H9 (cell line): ENCODE measurements around the gene AKT3. TPM values are rescaled to one million over a fixed set of nuclear protein-coding genes. Genes with fewer than 3 reads are reported as not detected.
A peak's percentile ranks its signal among the peaks of the same experiment; 100 is the strongest.

ENCODE experiments used
- DNase-seq: peaks from one replicate; pipeline ENCODE4 v3.0.0-alpha.2; 2017
- H2AFZ ChIP-seq: one replicate; pipeline ENCODE4 v1.6.1; 2013; ENCODE audit warnings: mild to moderate bottlenecking, low read length, control low read depth, moderate library complexity
- H2AK5ac ChIP-seq: 2 replicates; pipeline ENCODE4 v1.6.1; 2013; ENCODE audit warnings: low read length, control low read depth, mixed read lengths; ENCODE audit not compliant: insufficient read length
- H2BK120ac ChIP-seq: one replicate; pipeline ENCODE4 v1.6.1; 2013; ENCODE audit warnings: low read depth, mild to moderate bottlenecking, low read length, control low read depth, inconsistent platforms; ENCODE audit not compliant: poor library complexity, severe bottlenecking
- H2BK12ac ChIP-seq: 2 replicates; pipeline ENCODE4 v1.6.1; 2013; ENCODE audit warnings: low read length, control low read depth, mixed read lengths, low read depth; ENCODE audit not compliant: insufficient read length
- H2BK15ac ChIP-seq: 2 replicates; pipeline ENCODE4 v1.6.1; 2013; ENCODE audit warnings: low read depth, low read length, control low read depth
- H2BK20ac ChIP-seq: one replicate; pipeline ENCODE4 v1.6.1; 2013; ENCODE audit warnings: low read depth, mild to moderate bottlenecking, low read length, control low read depth, inconsistent platforms; ENCODE audit not compliant: poor library complexity, severe bottlenecking
- H2BK5ac ChIP-seq: 2 replicates; pipeline ENCODE4 v1.6.1; 2013; ENCODE audit warnings: low read length, control low read depth, mixed read lengths; ENCODE audit not compliant: insufficient read length
- H3K14ac ChIP-seq: 2 replicates; pipeline ENCODE4 v1.6.1; 2013; ENCODE audit warnings: low read length, control low read depth; ENCODE audit not compliant: insufficient read depth
- H3K18ac ChIP-seq: 2 replicates; pipeline ENCODE4 v1.6.1; 2013; ENCODE audit warnings: low read depth, mild to moderate bottlenecking, mixed read lengths, low read length, control low read depth; ENCODE audit not compliant: insufficient read length
- H3K23ac ChIP-seq: 2 replicates; pipeline ENCODE4 v1.6.1; 2013; ENCODE audit warnings: low read length, control low read depth, mixed read lengths, low read depth; ENCODE audit not compliant: insufficient read length
- H3K23me2 ChIP-seq: 2 replicates; pipeline ENCODE4 v1.6.1; 2013; ENCODE audit warnings: low read depth, mild to moderate bottlenecking, mixed read lengths, low read length, control low read depth; ENCODE audit not compliant: insufficient read length, poor library complexity, severe bottlenecking
- H3K27ac ChIP-seq: 2 replicates; pipeline ENCODE4 v1.5.1; 2013; ENCODE audit warnings: low read length, control low read depth, mixed read lengths, low read depth; ENCODE audit not compliant: insufficient read length
- H3K27me3 ChIP-seq: 2 replicates; pipeline ENCODE4 v1.6.1; 2013; ENCODE audit warnings: low read length, control low read depth, inconsistent platforms; ENCODE audit not compliant: insufficient read depth
- H3K4ac ChIP-seq: 2 replicates; pipeline ENCODE4 v1.6.1; 2013; ENCODE audit warnings: low read depth, mild to moderate bottlenecking, control low read depth, inconsistent platforms, low read length, moderate library complexity
- H3K4me1 ChIP-seq: 2 replicates; pipeline ENCODE4 v1.6.1; 2013; ENCODE audit warnings: low read length, control low read depth, inconsistent platforms; ENCODE audit not compliant: insufficient read depth
- H3K4me2 ChIP-seq: 2 replicates; pipeline ENCODE4 v1.6.1; 2013; ENCODE audit warnings: low read length, control low read depth, mixed read lengths; ENCODE audit not compliant: insufficient read length, insufficient read depth
- H3K56ac ChIP-seq: 2 replicates; pipeline ENCODE4 v1.6.1; 2013; ENCODE audit warnings: low read depth, mild to moderate bottlenecking, mixed read lengths, low read length, control low read depth; ENCODE audit not compliant: insufficient read length
- H3K79me1 ChIP-seq: 2 replicates; pipeline ENCODE4 v1.6.1; 2013; ENCODE audit warnings: low read depth, mild to moderate bottlenecking, moderate library complexity, low read length, control low read depth, inconsistent platforms; ENCODE audit not compliant: insufficient read depth, poor library complexity, severe bottlenecking
- H3K79me2 ChIP-seq: 2 replicates; pipeline ENCODE4 v1.6.1; 2013; ENCODE audit warnings: low read length, control low read depth, inconsistent platforms; ENCODE audit not compliant: insufficient read depth
- H3K9ac ChIP-seq: 2 replicates; pipeline ENCODE4 v1.6.1; 2013; ENCODE audit warnings: low read length, control low read depth, mixed read lengths; ENCODE audit not compliant: insufficient read length; ENCODE audit errors: extremely low read depth
- H3K9me3 ChIP-seq: one replicate; pipeline ENCODE4 v1.6.1; 2013; ENCODE audit warnings: low read depth, low read length, inconsistent platforms; ENCODE audit not compliant: control insufficient read depth
- H3T11ph ChIP-seq: one replicate; pipeline ENCODE4 v1.6.1; 2013; ENCODE audit warnings: mild to moderate bottlenecking, low read length, control low read depth, inconsistent platforms
- H4K20me1 ChIP-seq: one replicate; pipeline ENCODE4 v1.6.1; 2013; ENCODE audit not compliant: control insufficient read depth, insufficient read length, insufficient read depth
- H4K5ac ChIP-seq: 2 replicates; pipeline ENCODE4 v1.6.1; 2013; ENCODE audit warnings: low read depth, mild to moderate bottlenecking, mixed read lengths, low read length, control low read depth; ENCODE audit not compliant: insufficient read length
- H4K8ac ChIP-seq: replicated peaks from 2 replicates; pipeline ENCODE4 v1.6.1; 2013; ENCODE audit warnings: low read length, control low read depth, mixed read lengths, low read depth; ENCODE audit not compliant: insufficient read length
- H4K91ac ChIP-seq: 2 replicates; pipeline ENCODE4 v1.6.1; 2013; ENCODE audit warnings: low read depth, mild to moderate bottlenecking, moderate library complexity, mixed read lengths, low read length, control low read depth; ENCODE audit not compliant: insufficient read length
- H3K27ac Mint-ChIP-seq, 3 experiments: 2 replicates in 2 of 3; 3 replicates in 1 of 3; pipeline ENCODE4 v1.8.0; 2020 to 2021; ENCODE audit warnings: mixed read lengths in 3 of 3, mild to moderate bottlenecking in 1 of 3, moderate library complexity in 1 of 3
- H3K27me3 Mint-ChIP-seq: 2 replicates; pipeline ENCODE4 v1.8.0; 2021; ENCODE audit warnings: low read depth, mild to moderate bottlenecking, moderate library complexity, mixed read lengths
- H3K36me3 Mint-ChIP-seq, 3 experiments: 2 replicates in 2 of 3; 3 replicates in 1 of 3; pipeline ENCODE4 v1.8.0; 2020 to 2021; ENCODE audit warnings: low read depth in 3 of 3, mixed read lengths in 3 of 3; ENCODE audit not compliant: insufficient read depth in 1 of 3
- H3K4me1 Mint-ChIP-seq, 2 experiments: 2 replicates each; pipeline ENCODE4 v1.8.0; 2020; ENCODE audit warnings: mixed read lengths in 2 of 2
- H3K4me3 Mint-ChIP-seq, 2 experiments: 2 replicates in 1 of 2; 3 replicates in 1 of 2; pipeline ENCODE4 v1.8.0; 2020 to 2021; ENCODE audit warnings: mild to moderate bottlenecking in 2 of 2, mixed read lengths in 2 of 2, moderate library complexity in 1 of 2
- H3K9me3 Mint-ChIP-seq, 2 experiments: 2 replicates in 1 of 2; 3 replicates in 1 of 2; pipeline ENCODE4 v1.8.0; 2020; ENCODE audit warnings: mild to moderate bottlenecking in 2 of 2, mixed read lengths in 2 of 2, moderate library complexity in 1 of 2
- WGBS: extraction: QIAGEN DNeasy Blood & Tissue Kit; methylation state at CpG from one replicate; pipeline ENCODE4 v1.1.7; 2013; ENCODE audit warnings: missing lambda C conversion rate, low lambda C conversion rate, mixed read lengths; ENCODE audit not compliant: insufficient read length; ENCODE audit errors: extremely low coverage; 5-methylcytosine and 5-hydroxymethylcytosine counted together
- total RNA-seq: library from RNA; stranded (reverse); gene quantifications from 2 replicates; pipeline ENCODE4 v1.2.1, GENCODE V29; 2021
- TF ChIP-seq, protein P1 (sequence below): fragments of 200-600 bp; sonication (generic); conservative IDR thresholded peaks from 3 replicates; pipeline ENCODE4 v1.8.0; 2021; ENCODE audit warnings: antibody characterized with exemption, mild to moderate bottlenecking

The AKT3 gene
- total RNA-seq, 1 experiment from 2014 or later: 27.8 TPM

DNA sequence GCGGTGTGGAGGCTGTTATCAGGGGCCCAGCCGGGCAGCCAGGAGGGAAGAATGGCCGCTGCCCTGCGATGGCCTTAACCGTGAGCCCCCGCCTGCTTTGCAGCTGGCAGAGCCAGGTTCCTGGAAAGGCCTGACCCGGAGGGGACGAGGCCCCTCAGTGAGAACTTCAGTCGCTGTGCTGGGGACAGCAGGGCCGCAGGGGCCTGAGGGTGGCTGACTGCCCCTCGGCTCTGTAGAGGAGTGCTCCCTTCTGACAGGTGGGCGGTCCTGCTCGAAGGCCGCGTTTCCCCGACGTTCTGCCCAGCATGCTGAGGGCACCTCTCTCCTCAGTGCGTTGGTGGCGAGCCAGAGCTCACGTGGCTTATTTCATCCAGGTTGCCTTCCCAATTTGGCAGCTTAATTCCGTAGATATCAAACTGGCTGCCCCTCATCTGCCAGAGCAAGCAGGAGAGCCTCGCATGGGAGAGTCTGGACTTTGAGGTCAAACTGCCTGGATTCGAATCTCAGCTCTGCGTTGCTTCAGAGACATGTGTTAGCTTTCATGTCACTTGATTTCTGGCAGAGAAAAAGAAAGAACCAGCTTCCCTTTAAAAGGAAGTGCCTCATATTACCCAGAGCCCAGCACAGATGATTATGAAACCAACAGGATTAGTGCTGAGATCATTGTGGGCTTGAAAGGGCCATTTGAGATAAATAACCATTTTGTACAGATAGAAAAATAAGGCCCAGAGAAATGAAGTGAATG, 354.4 kb downstream of the AKT3 start:
- Histone ChIP-seq H3K9me3 (no peaks in the 10 kb centered on the region), H3K56ac (no peak overlapping the region), H4K91ac (no peak overlapping the region), H3K27me3 (no peaks in the 10 kb centered on the region), H2BK12ac (no peak overlapping the region), H2BK120ac (no peak overlapping the region), H3K4ac (no peak overlapping the region), H3K79me2 (no peaks in the 10 kb centered on the region), H4K8ac (no peak overlapping the region), H2BK20ac (no peak overlapping the region), H3K18ac (no peak overlapping the region), H3K23ac (no peak overlapping the region), H2BK15ac (no peak overlapping the region), H3K27ac (no peak overlapping the region), H2AK5ac (no peak overlapping the region), H3K79me1 (no peaks in the 10 kb centered on the region), H3K23me2 (no peaks in the 10 kb centered on the region), H2BK5ac (no peak overlapping the region), H3K9ac (no peak overlapping the region), H4K5ac (no peak overlapping the region), H4K20me1 (no peaks in the 10 kb centered on the region), H3K14ac (no peak overlapping the region), H3K4me1 (peaks cover 10% of the 10 kb centered on the region; the same call in 1 of the 2 replicates), H3T11ph (no peak overlapping the region), H2AFZ (no peak overlapping the region), H3K4me2 (no peak overlapping the region)
- peak overlapping the region in 1 of 3 experiments; percentile 77; a peak in 1 of 7 replicates for H3K27ac Mint-ChIP-seq
- peaks cover 2 to 9% (median 7%) of the 10 kb centered on the region in 3 experiments; a peak in 6 of 7 replicates for H3K36me3 Mint-ChIP-seq
- H3K4me1 Mint-ChIP-seq: peaks cover 46 to 56% of the 10 kb centered on the region in 2 experiments
- no peaks in the 10 kb centered on the region for H3K27me3 Mint-ChIP-seq
- H3K4me3 Mint-ChIP-seq: no peak overlapping the region
- H3K9me3 Mint-ChIP-seq: peaks cover 1 to 2% of the 10 kb centered on the region in 2 experiments; a peak in 2 of 5 replicates
- whole genome bisulfite sequencing: no CpG with 5 or more reads among the region's 24 CpGs
- no peak for DNase-seq
- TF ChIP-seq, protein P1, sequence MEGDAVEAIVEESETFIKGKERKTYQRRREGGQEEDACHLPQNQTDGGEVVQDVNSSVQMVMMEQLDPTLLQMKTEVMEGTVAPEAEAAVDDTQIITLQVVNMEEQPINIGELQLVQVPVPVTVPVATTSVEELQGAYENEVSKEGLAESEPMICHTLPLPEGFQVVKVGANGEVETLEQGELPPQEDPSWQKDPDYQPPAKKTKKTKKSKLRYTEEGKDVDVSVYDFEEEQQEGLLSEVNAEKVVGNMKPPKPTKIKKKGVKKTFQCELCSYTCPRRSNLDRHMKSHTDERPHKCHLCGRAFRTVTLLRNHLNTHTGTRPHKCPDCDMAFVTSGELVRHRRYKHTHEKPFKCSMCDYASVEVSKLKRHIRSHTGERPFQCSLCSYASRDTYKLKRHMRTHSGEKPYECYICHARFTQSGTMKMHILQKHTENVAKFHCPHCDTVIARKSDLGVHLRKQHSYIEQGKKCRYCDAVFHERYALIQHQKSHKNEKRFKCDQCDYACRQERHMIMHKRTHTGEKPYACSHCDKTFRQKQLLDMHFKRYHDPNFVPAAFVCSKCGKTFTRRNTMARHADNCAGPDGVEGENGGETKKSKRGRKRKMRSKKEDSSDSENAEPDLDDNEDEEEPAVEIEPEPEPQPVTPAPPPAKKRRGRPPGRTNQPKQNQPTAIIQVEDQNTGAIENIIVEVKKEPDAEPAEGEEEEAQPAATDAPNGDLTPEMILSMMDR: no peak
